PFSK-1 (cell line): ENCODE data around the gene SFT2D1.

Source experiments
- POLR2AphosphoS5 ChIP-seq: IDR thresholded peaks from 2 replicates; pipeline ENCODE4 v1.6.1; 2012; ENCODE audit warnings: low read depth, mild to moderate bottlenecking, control low read depth, low read length, moderate library complexity
- SIN3A ChIP-seq: IDR thresholded peaks from 2 replicates; pipeline ENCODE4 v1.6.1; 2012; ENCODE audit warnings: mild to moderate bottlenecking, low read length, moderate library complexity, borderline replicate concordance; ENCODE audit not compliant: insufficient read depth
- TAF1 ChIP-seq: IDR thresholded peaks from 2 replicates; pipeline ENCODE4 v1.6.1; 2012; ENCODE audit warnings: low read length, control low read depth, borderline replicate concordance; ENCODE audit not compliant: insufficient read depth
- TF ChIP-seq, protein P1 (sequence below), 2 experiments: IDR thresholded peaks; 2 replicates each; pipeline versions ENCODE4 v1.6.1 to v1.8.0; 2011 to 2012; ENCODE audit warnings: low read depth in 2 of 2, low read length in 2 of 2, control low read depth in 1 of 2, inconsistent platforms in 1 of 2, mild to moderate bottlenecking in 1 of 2, moderate library complexity in 1 of 2; ENCODE audit not compliant: insufficient read depth in 1 of 2

DNA sequence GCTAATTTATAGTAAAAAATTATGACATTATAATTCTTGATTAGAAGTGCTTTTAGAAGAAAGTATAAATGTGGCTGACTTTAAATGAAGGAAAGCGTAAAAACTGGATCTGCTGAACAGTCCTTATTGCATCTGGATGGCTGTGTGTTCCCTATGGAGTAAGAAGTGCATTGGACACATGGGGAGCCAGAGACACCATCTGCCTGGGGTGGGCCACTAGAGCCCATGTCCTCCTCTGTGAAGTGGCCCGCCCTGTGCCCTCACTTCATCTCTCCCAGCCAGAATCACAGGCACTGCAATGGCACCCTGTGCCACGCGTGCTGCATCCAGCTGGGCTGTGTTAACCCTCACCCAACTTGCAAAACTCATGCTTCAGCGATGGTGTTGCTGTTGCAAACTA is 13.2 kb upstream of the SFT2D1 start:
- TF ChIP-seq TAF1 (no peak), POLR2AphosphoS5 (no peak), SIN3A (no peak)
- TF ChIP-seq, protein P1, sequence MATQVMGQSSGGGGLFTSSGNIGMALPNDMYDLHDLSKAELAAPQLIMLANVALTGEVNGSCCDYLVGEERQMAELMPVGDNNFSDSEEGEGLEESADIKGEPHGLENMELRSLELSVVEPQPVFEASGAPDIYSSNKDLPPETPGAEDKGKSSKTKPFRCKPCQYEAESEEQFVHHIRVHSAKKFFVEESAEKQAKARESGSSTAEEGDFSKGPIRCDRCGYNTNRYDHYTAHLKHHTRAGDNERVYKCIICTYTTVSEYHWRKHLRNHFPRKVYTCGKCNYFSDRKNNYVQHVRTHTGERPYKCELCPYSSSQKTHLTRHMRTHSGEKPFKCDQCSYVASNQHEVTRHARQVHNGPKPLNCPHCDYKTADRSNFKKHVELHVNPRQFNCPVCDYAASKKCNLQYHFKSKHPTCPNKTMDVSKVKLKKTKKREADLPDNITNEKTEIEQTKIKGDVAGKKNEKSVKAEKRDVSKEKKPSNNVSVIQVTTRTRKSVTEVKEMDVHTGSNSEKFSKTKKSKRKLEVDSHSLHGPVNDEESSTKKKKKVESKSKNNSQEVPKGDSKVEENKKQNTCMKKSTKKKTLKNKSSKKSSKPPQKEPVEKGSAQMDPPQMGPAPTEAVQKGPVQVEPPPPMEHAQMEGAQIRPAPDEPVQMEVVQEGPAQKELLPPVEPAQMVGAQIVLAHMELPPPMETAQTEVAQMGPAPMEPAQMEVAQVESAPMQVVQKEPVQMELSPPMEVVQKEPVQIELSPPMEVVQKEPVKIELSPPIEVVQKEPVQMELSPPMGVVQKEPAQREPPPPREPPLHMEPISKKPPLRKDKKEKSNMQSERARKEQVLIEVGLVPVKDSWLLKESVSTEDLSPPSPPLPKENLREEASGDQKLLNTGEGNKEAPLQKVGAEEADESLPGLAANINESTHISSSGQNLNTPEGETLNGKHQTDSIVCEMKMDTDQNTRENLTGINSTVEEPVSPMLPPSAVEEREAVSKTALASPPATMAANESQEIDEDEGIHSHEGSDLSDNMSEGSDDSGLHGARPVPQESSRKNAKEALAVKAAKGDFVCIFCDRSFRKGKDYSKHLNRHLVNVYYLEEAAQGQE (IDR thresholded peaks at IDR 0.05; ENCODE audit: insufficient read depth in 1 of 2, low read depth in 2 of 2, low read length in 2 of 2) = no peak
